Loucy (cell line): ENCODE results near the gene FAM13A.

Experiments used
- H2AFZ ChIP-seq: fragments of 200-600 bp; sonication (generic); 2 replicates; pipeline ENCODE4 v1.6.0; 2016; ENCODE audit warnings: antibody characterized with exemption, mild to moderate bottlenecking, low read length, moderate library complexity
- H3F3A ChIP-seq: fragments of 200-600 bp; 2 replicates; pipeline ENCODE4 v1.6.0; 2016; ENCODE audit warnings: antibody characterized with exemption, low read depth, mild to moderate bottlenecking
- H3K27me3 ChIP-seq: fragments of 200-600 bp; sonication (generic); 2 replicates; pipeline ENCODE4 v1.6.1; 2014; ENCODE audit warnings: low read length, mild to moderate bottlenecking; ENCODE audit not compliant: insufficient read depth, poor library complexity, severe bottlenecking
- H3K36me3 ChIP-seq: fragments of 200-600 bp; sonication (generic); 2 replicates; pipeline ENCODE4 v1.6.1; 2016; ENCODE audit warnings: low read length; ENCODE audit not compliant: insufficient read depth
- H3K4me1 ChIP-seq: fragments of 200-600 bp; sonication (generic); 2 replicates; pipeline ENCODE4 v1.5.1; 2014; ENCODE audit warnings: low read length, mild to moderate bottlenecking; ENCODE audit not compliant: insufficient read depth, poor library complexity, severe bottlenecking
- H3K4me2 ChIP-seq: fragments of 200-600 bp; sonication (generic); 2 replicates; pipeline ENCODE4 v1.6.0; 2014; ENCODE audit warnings: antibody characterized with exemption, low read length, low read depth, mild to moderate bottlenecking; ENCODE audit not compliant: poor library complexity, severe bottlenecking
- H3K4me3 ChIP-seq: fragments of 200-600 bp; sonication (generic); 2 replicates; pipeline ENCODE4 v1.5.1; 2014; ENCODE audit warnings: low read length, mild to moderate bottlenecking, mixed read lengths; ENCODE audit not compliant: poor library complexity, severe bottlenecking
- H3K79me2 ChIP-seq: fragments of 200-600 bp; sonication (generic); 2 replicates; pipeline ENCODE4 v1.6.1; 2014; ENCODE audit warnings: low read length; ENCODE audit not compliant: insufficient read depth
- H3K9ac ChIP-seq: fragments of 200-600 bp; sonication (generic); 2 replicates; pipeline ENCODE4 v1.6.0; 2014; ENCODE audit warnings: mild to moderate bottlenecking, low read depth, low read length, moderate library complexity; ENCODE audit not compliant: poor library complexity, severe bottlenecking
- H3K9me2 ChIP-seq: fragments of 200-600 bp; sonication (generic); replicated peaks from 2 replicates; pipeline ENCODE4 v1.6.1; 2016; ENCODE audit warnings: low read depth, low read length, mixed read lengths
- H3K9me3 ChIP-seq: fragments of 200-600 bp; sonication (generic); 2 replicates; pipeline ENCODE4 v1.6.1; 2014; ENCODE audit warnings: mild to moderate bottlenecking, antibody characterized with exemption, low read length, low read depth; ENCODE audit not compliant: insufficient read depth
- H4K20me1 ChIP-seq: fragments of 200-600 bp; sonication (generic); 2 replicates; pipeline ENCODE4 v1.6.0; 2014; ENCODE audit warnings: antibody characterized with exemption, low read length, mild to moderate bottlenecking; ENCODE audit not compliant: insufficient read depth, poor library complexity, severe bottlenecking
- EZH2phosphoT487 ChIP-seq: fragments of 200-600 bp; IDR thresholded peaks from 2 replicates; pipeline ENCODE4 v1.6.1; 2018; ENCODE audit warnings: antibody characterized with exemption, mild to moderate bottlenecking, moderate library complexity, borderline replicate concordance
- TF ChIP-seq, protein P1 (sequence below): fragments of 200-600 bp; sonication (generic); conservative IDR thresholded peaks from 2 replicates; pipeline ENCODE4 v1.5.1; 2014; ENCODE audit warnings: mild to moderate bottlenecking, antibody characterized with exemption, low read length

FAM13A gene

DNA sequence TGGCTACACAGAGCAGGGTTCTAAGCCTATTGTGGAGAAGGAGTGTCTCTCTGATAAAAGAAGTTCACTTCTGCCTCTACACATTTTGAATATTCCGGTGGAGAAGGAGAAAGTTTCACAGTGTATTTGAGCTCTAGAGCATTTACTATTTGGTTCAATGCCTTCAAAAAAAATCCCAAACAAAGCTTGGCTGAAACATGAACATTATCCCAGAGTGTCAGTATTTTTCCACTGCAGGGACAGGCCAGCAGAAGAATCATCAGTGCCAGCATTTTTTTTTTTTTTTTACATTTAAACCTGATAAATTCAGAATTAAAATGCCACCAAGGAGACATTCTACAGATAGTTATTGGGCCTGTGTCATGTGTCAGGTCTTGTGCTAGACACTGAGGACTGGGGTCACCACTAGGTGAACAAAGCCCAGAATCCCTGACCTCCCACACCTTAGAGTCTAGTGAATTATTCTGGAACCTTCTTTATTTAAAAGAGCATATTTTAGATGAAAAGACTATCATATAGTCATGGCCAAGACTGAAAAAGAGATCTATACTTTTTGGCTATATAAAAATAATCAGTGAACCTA lies 311.3 kb downstream of the FAM13A start:
- H3K79me2 ChIP-seq: no peaks in the 10 kb centered on the region
- no peaks in the 10 kb centered on the region for H3K27me3 ChIP-seq
- peaks cover 22% of the 10 kb centered on the region for H3K4me1 ChIP-seq
- TF ChIP-seq EZH2phosphoT487: no peak
- TF ChIP-seq, protein P1, sequence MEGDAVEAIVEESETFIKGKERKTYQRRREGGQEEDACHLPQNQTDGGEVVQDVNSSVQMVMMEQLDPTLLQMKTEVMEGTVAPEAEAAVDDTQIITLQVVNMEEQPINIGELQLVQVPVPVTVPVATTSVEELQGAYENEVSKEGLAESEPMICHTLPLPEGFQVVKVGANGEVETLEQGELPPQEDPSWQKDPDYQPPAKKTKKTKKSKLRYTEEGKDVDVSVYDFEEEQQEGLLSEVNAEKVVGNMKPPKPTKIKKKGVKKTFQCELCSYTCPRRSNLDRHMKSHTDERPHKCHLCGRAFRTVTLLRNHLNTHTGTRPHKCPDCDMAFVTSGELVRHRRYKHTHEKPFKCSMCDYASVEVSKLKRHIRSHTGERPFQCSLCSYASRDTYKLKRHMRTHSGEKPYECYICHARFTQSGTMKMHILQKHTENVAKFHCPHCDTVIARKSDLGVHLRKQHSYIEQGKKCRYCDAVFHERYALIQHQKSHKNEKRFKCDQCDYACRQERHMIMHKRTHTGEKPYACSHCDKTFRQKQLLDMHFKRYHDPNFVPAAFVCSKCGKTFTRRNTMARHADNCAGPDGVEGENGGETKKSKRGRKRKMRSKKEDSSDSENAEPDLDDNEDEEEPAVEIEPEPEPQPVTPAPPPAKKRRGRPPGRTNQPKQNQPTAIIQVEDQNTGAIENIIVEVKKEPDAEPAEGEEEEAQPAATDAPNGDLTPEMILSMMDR: no peak
- H3K36me3 ChIP-seq: peaks cover 28% of the 10 kb centered on the region; the same call in 1 of the 2 replicates
- H3K4me2 ChIP-seq: no peak overlapping the region
- no peak overlapping the region for H3K9ac ChIP-seq
- no peaks in the 10 kb centered on the region for H3F3A ChIP-seq
- no peak overlapping the region for H2AFZ ChIP-seq
- no peak overlapping the region for H3K4me3 ChIP-seq
- no peaks in the 10 kb centered on the region for H3K9me2 ChIP-seq
- no peaks in the 10 kb centered on the region for H4K20me1 ChIP-seq
- no peaks in the 10 kb centered on the region for H3K9me3 ChIP-seq

DNA sequence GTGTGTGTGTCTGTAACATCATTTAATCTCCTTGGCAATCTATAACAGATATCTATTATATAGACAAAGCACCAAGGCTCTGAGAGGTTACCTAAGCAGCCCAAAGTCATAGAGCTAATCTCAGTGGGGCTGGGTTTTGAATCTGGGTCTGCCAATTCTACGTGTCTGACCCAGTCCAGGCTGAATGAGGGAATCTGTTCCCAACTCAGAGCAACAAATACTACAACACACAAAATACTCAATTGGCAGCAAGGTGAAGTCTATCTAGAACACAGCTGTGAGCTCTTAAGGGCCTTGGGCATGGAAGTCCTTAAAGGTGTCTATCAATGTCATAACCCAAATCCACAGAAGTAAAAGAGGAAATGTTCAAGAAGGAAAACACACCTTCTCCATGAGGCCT lies 311.8 kb downstream of the FAM13A start:
- no peak for TF ChIP-seq EZH2phosphoT487
- TF ChIP-seq, protein P1: no peak
- Histone ChIP-seq H3K9me2 (no peaks in the 10 kb centered on the region), H4K20me1 (no peaks in the 10 kb centered on the region), H3K36me3 (peaks cover 26% of the 10 kb centered on the region; the same call in 1 of the 2 replicates), H3K9ac (no peak overlapping the region), H3K4me2 (no peak overlapping the region), H3K4me3 (no peak overlapping the region), H3K27me3 (no peaks in the 10 kb centered on the region), H3K4me1 (peaks cover 22% of the 10 kb centered on the region), H3K9me3 (no peaks in the 10 kb centered on the region), H3K79me2 (no peaks in the 10 kb centered on the region), H3F3A (no peaks in the 10 kb centered on the region), H2AFZ (no peak overlapping the region)

DNA sequence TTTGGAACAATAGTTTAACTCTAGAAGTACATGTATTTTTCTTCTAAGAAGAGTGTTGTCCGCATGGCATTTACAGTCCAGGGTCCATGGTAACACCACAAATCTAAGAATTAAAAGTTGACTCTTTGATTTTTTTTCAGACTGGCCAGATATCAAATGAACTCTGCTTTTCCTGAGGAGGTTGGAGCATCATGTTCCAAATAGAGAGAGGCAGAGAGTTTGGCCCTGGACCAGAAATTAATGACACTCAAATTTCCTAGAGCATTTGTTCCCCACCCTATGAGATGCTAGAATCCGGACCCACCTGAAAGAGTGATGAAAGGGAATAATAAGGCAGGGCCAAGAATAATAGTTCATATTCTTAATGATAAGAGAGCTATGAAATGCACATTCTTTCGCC lies 312.4 kb downstream of the FAM13A start:
- no peak for TF ChIP-seq EZH2phosphoT487
- TF ChIP-seq, protein P1: no peak
- Histone ChIP-seq H3K4me3 (no peak overlapping the region), H3K36me3 (peaks cover 20% of the 10 kb centered on the region; the same call in 1 of the 2 replicates), H3K79me2 (no peaks in the 10 kb centered on the region), H2AFZ (no peak overlapping the region), H3K9ac (no peak overlapping the region), H3K9me2 (no peaks in the 10 kb centered on the region), H3K9me3 (no peaks in the 10 kb centered on the region), H3F3A (no peaks in the 10 kb centered on the region), H3K4me2 (no peak overlapping the region), H3K27me3 (no peaks in the 10 kb centered on the region), H4K20me1 (no peaks in the 10 kb centered on the region), H3K4me1 (peaks cover 22% of the 10 kb centered on the region)
